Measurements from ENCODE around the gene PYROXD2.

PYROXD2 gene

GRCh38 chr10:98369801-98370200 lies 45.2 kb downstream of the PYROXD2 start:
- Histone ChIP-seq H3K9ac (ENCODE audit: low read depth, low read length) (no peak overlapping the region), H3K4me1 (ENCODE audit: control insufficient read depth, insufficient read depth, low read length) (peaks cover 10% of the 10 kb centered on the region), H3K36me3 (ENCODE audit: insufficient read depth, low read length) (no peaks in the 10 kb centered on the region), H3K9me3 (replicated peaks; ENCODE audit: low read length) (no peaks in the 10 kb centered on the region), H3K27me3 (ENCODE audit: control insufficient read depth, insufficient read depth, low read length) (peaks cover 19% of the 10 kb centered on the region), H3K4me3 (ENCODE audit: low read length) (no peak overlapping the region), H3K4me2 (ENCODE audit: low read length) (no peak overlapping the region)

GRCh38 chr10:98368644-98369043 lies 46.3 kb downstream of the PYROXD2 start:
- Histone ChIP-seq H3K9me3 (replicated peaks; ENCODE audit: low read length) (no peaks in the 10 kb centered on the region), H3K27me3 (ENCODE audit: control insufficient read depth, insufficient read depth, low read length) (peaks cover 19% of the 10 kb centered on the region), H3K4me3 (ENCODE audit: low read length) (no peak overlapping the region), H3K4me1 (ENCODE audit: control insufficient read depth, insufficient read depth, low read length) (no peaks in the 10 kb centered on the region), H3K4me2 (ENCODE audit: low read length) (no peak overlapping the region), H3K9ac (ENCODE audit: low read depth, low read length) (no peak overlapping the region), H3K36me3 (ENCODE audit: insufficient read depth, low read length) (no peaks in the 10 kb centered on the region)

GRCh38 chr10:98367604-98368451 lies 47.2 kb downstream of the PYROXD2 start:
- Histone ChIP-seq H3K36me3 (ENCODE audit: insufficient read depth, low read length) (no peaks in the 10 kb centered on the region), H3K9me3 (replicated peaks; ENCODE audit: low read length) (no peaks in the 10 kb centered on the region), H3K4me2 (ENCODE audit: low read length) (no peak overlapping the region), H3K4me1 (ENCODE audit: control insufficient read depth, insufficient read depth, low read length) (no peaks in the 10 kb centered on the region), H3K4me3 (ENCODE audit: low read length) (no peak overlapping the region), H3K9ac (ENCODE audit: low read depth, low read length) (no peak overlapping the region), H3K27me3 (ENCODE audit: control insufficient read depth, insufficient read depth, low read length) (peaks cover 19% of the 10 kb centered on the region)

GRCh38 chr10:98366062-98366530 lies 48.9 kb downstream of the PYROXD2 start:
- Histone ChIP-seq H3K4me3 (ENCODE audit: low read length) (no peak overlapping the region), H3K4me2 (ENCODE audit: low read length) (no peak overlapping the region), H3K36me3 (ENCODE audit: insufficient read depth, low read length) (no peaks in the 10 kb centered on the region), H3K27me3 (ENCODE audit: control insufficient read depth, insufficient read depth, low read length) (peaks cover 19% of the 10 kb centered on the region), H3K9ac (ENCODE audit: low read depth, low read length) (no peak overlapping the region), H3K4me1 (ENCODE audit: control insufficient read depth, insufficient read depth, low read length) (peaks cover 6% of the 10 kb centered on the region), H3K9me3 (replicated peaks; ENCODE audit: low read length) (no peaks in the 10 kb centered on the region)

- peaks cover 19% of the 10 kb centered on the region for H3K27me3 ChIP-seq (ENCODE audit: control insufficient read depth, insufficient read depth, low read length)
- H3K4me2 ChIP-seq (ENCODE audit: low read length), result no peak overlapping the region
- H3K4me1 ChIP-seq (ENCODE audit: control insufficient read depth, insufficient read depth, low read length), result peaks cover 6% of the 10 kb centered on the region
- no peaks in the 10 kb centered on the region for H3K36me3 ChIP-seq (ENCODE audit: insufficient read depth, low read length)
- no peak overlapping the region for H3K9ac ChIP-seq (ENCODE audit: low read depth, low read length)
- no peak overlapping the region for H3K4me3 ChIP-seq (ENCODE audit: low read length)
- no peaks in the 10 kb centered on the region for H3K9me3 ChIP-seq (replicated peaks; ENCODE audit: low read length)
Measured at GRCh38 chr10:98365406-98366061, 49.4 kb downstream of the PYROXD2 start.

- no peaks in the 10 kb centered on the region for H3K36me3 ChIP-seq (ENCODE audit: insufficient read depth, low read length)
- H3K4me1 ChIP-seq (ENCODE audit: control insufficient read depth, insufficient read depth, low read length), result peaks cover 6% of the 10 kb centered on the region
- no peaks in the 10 kb centered on the region for H3K9me3 ChIP-seq (replicated peaks; ENCODE audit: low read length)
- H3K4me3 ChIP-seq (ENCODE audit: low read length), result no peak overlapping the region
- peaks cover 19% of the 10 kb centered on the region for H3K27me3 ChIP-seq (ENCODE audit: control insufficient read depth, insufficient read depth, low read length)
- no peak overlapping the region for H3K4me2 ChIP-seq (ENCODE audit: low read length)
- no peak overlapping the region for H3K9ac ChIP-seq (ENCODE audit: low read depth, low read length)
Measured at GRCh38 chr10:98364432-98365102, 50.4 kb downstream of the PYROXD2 start.

- H3K9ac ChIP-seq (ENCODE audit: low read depth, low read length), result no peak overlapping the region
- no peaks in the 10 kb centered on the region for H3K36me3 ChIP-seq (ENCODE audit: insufficient read depth, low read length)
- H3K9me3 ChIP-seq (replicated peaks; ENCODE audit: low read length), result no peaks in the 10 kb centered on the region
- H3K4me2 ChIP-seq (ENCODE audit: low read length), result no peak overlapping the region
- peaks cover 18% of the 10 kb centered on the region for H3K27me3 ChIP-seq (ENCODE audit: control insufficient read depth, insufficient read depth, low read length)
- no peak overlapping the region for H3K4me3 ChIP-seq (ENCODE audit: low read length)
- peaks cover 7% of the 10 kb centered on the region for H3K4me1 ChIP-seq (ENCODE audit: control insufficient read depth, insufficient read depth, low read length)
Measured at GRCh38 chr10:98363220-98363619, 51.8 kb downstream of the PYROXD2 start.

GRCh38 chr10:98361131-98362025 lies 53.6 kb downstream of the PYROXD2 start:
- Histone ChIP-seq H3K4me2 (ENCODE audit: low read length) (peak overlapping the region; percentile 73), H3K4me3 (ENCODE audit: low read length) (peak overlapping the region; percentile 48), H3K36me3 (ENCODE audit: insufficient read depth, low read length) (no peaks in the 10 kb centered on the region)

GRCh38 chr10:98357194-98357822 lies 57.7 kb downstream of the PYROXD2 start:
- Histone ChIP-seq H3K9me3 (replicated peaks; ENCODE audit: low read length) (no peaks in the 10 kb centered on the region), H3K27me3 (ENCODE audit: control insufficient read depth, insufficient read depth, low read length) (peaks cover 22% of the 10 kb centered on the region), H3K36me3 (ENCODE audit: insufficient read depth, low read length) (no peaks in the 10 kb centered on the region), H3K4me1 (ENCODE audit: control insufficient read depth, insufficient read depth, low read length) (peaks cover 21% of the 10 kb centered on the region), H3K4me3 (ENCODE audit: low read length) (no peak overlapping the region), H3K9ac (ENCODE audit: low read depth, low read length) (no peak overlapping the region), H3K4me2 (ENCODE audit: low read length) (peak overlapping the region; percentile 29)

More at GRCh38 chr10:98361131-98362025, 53.6 kb downstream of the PYROXD2 start:
- Histone ChIP-seq H3K9ac (ENCODE audit: low read depth, low read length) (peak overlapping the region; percentile 56), H3K4me1 (ENCODE audit: control insufficient read depth, insufficient read depth, low read length) (peaks cover 16% of the 10 kb centered on the region), H3K9me3 (replicated peaks; ENCODE audit: low read length) (no peaks in the 10 kb centered on the region), H3K27me3 (ENCODE audit: control insufficient read depth, insufficient read depth, low read length) (peaks cover 2% of the 10 kb centered on the region)

GRCh38 chr10:98354491-98354890 lies 60.5 kb downstream of the PYROXD2 start:
- Histone ChIP-seq H3K9ac (ENCODE audit: low read depth, low read length) (no peak overlapping the region), H3K4me1 (ENCODE audit: control insufficient read depth, insufficient read depth, low read length) (peaks cover 27% of the 10 kb centered on the region), H3K36me3 (ENCODE audit: insufficient read depth, low read length) (no peaks in the 10 kb centered on the region), H3K9me3 (replicated peaks; ENCODE audit: low read length) (no peaks in the 10 kb centered on the region), H3K4me3 (ENCODE audit: low read length) (no peak overlapping the region), H3K4me2 (ENCODE audit: low read length) (no peak overlapping the region), H3K27me3 (ENCODE audit: control insufficient read depth, insufficient read depth, low read length) (peaks cover 23% of the 10 kb centered on the region)

Measured in skeletal muscle satellite cell (primary cell).